NCI-H510A (cell line): ENCODE results near the gene WASHC2A.
"Not testable (repeated sequence)": the region's sequence is repeated elsewhere in the genome, so short reads cannot be mapped to it uniquely, and the experiment has no call there.

Experiments
- DNase-seq: peaks from one replicate; lab custom pipeline; 2025; lab: John Stamatoyannopoulos, UW

The WASHC2A gene

DNA sequence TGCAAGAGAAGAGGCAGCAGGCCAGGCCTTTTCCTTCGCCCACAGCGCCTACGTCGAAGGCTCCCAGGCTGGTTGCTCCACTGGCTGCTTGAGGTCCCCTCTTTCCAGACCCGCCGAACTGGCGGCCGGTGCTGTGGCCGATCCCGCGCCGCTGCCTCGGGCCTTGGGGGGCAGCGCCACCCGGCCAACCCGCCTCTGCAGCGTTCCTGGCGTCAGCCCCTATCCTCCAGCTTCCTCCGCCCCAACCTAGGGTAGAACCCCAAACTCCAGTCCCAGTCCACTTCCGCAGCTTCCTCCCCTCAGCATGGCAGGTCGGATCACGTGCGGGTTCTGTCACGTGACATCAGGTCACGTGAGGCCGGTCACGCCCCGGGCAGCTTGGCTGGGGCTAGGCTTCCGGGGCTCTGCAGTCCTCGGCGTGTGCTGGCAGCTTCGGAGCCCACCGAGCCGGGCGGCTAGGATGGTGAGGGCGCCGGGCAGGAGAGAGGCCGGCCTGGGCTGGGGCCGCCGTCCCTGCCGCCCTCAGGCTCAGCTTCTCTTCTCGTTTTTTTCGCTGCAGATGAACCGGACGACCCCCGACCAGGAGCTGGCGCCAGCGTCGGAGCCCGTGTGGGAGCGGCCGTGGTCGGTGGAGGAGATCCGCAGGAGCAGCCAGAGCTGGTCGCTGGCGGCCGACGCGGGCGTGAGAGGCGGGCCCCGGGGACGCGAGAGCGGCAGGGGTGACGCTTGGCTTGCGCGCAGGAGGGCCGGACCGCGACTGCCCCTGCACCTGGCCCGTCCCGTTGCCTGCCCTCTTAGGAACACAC, at the start of gene WASHC2A:
Gene WASHC2A, plus strand, starts transcription at position 409 of the 806 bp plus-strand sequence. Its CDS starts 52 bp downstream, at position 461.
- peak; percentile 25 for DNase-seq

DNA sequence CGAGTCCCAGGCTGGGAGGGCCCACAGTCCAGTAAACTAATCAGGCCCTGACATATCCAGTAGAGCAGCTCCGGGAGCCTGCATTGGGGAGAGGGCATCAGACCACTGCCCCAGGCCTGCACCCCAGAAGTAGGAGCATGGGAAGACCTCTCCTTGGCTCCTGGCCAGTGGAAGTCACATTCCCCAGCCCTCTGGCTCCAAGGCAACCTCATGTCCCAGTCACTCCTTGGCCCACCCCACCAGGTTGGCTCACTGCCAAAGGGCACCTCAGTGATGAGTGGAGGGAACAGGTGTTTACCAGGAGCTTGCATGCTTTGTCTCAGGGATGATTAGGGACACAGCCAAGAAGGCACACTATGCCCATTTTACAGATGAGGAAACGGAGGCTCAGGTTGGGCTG, 48.5 kb upstream of the WASHC2A start:
- DNase-seq, result not testable (repeated sequence)

DNA sequence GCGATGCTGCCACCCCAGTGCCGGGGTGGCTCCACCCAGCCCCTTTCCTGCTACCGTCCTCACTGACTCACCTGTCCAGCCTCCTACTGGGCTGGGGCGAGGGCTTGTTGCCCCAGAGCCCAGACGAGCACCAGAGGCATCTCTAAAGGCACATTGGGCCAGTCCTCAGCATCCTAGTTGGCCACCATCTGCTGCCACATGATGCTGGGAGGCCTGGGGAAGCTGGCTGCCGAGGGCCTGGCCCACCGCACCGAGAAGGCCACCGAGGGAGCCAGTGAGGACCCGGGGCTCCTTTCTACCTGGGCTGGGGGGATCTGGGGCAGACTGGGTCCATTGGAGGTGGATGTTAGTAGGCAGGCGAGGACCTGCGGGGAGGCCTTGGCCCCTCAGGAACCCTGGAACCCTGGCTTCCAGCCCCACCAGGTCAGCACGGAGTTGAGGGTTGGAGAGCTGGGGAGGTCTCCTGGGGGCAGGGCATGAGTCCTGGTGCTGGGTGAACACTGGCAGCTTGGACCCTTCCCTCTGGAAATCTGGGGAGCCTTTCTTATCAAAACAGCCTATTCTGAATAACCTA, 47.2 kb upstream of the WASHC2A start:
- DNase-seq, result not testable (repeated sequence)

GRCh38 chr10:50021646-50022045, 46.1 kb upstream of the WASHC2A start:
- DNase-seq, result no peak

DNA sequence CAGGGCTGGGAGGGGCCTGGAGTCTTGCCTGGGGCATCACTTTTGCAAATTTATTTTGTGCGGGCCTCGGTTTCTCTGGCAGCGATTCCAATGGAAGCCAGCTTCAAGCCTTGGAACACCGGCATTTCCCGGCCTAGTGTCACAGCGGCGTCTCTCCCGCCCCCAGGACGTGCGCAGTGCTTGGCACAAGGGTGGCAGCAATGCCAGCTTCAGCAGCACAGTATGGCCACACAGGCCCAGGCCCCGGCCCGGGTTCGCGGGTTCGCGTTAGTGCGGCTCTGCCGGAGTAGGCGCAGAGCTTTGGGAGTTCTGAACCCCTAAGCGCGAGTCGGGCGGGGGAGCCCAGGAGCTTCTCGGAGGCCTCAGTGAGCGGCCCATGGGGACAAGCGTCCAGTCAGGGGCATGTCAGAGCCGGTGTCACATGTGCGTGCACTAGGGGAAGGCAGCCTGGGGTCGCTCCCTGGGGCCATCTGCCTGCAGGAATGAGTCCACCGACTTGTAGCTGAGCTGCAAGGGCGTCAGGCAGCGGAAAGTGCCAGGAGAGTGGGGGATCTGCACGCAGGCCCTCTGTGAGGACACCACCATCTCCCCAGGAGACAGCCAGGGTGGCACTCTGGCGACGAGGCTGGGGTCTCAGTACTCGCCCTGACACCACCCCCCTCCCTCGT, 42.9 kb upstream of the WASHC2A start:
- not testable (repeated sequence) for DNase-seq

GRCh38 chr10:50025627-50026026, 42.1 kb upstream of the WASHC2A start:
- DNase-seq, result no peak

- DNase-seq, result no peak
Measured at GRCh38 chr10:50027195-50027594, 40.6 kb upstream of the WASHC2A start.

- DNase-seq, result no peak
Measured at GRCh38 chr10:50033481-50033880, 34.3 kb upstream of the WASHC2A start.

DNA sequence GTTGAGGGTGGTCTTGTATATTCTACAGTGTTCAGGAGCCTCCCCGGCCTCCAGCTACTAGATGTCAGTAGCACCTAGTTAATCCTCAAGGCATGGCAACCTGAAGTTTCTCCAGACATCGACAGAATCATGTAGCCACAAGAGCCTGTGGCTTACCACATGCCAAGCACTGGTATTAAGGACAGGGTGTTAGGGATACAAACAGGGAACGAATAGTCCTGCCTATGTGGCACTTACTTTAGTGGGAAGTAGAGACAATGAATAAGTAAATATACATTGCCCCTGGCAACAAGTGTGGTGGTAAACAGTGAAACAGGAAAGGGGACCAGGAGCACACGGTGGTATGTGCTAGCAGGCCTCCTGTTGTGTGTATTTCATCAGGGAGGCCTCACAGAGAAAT, 32.4 kb upstream of the WASHC2A start:
- not testable (repeated sequence) for DNase-seq

DNA sequence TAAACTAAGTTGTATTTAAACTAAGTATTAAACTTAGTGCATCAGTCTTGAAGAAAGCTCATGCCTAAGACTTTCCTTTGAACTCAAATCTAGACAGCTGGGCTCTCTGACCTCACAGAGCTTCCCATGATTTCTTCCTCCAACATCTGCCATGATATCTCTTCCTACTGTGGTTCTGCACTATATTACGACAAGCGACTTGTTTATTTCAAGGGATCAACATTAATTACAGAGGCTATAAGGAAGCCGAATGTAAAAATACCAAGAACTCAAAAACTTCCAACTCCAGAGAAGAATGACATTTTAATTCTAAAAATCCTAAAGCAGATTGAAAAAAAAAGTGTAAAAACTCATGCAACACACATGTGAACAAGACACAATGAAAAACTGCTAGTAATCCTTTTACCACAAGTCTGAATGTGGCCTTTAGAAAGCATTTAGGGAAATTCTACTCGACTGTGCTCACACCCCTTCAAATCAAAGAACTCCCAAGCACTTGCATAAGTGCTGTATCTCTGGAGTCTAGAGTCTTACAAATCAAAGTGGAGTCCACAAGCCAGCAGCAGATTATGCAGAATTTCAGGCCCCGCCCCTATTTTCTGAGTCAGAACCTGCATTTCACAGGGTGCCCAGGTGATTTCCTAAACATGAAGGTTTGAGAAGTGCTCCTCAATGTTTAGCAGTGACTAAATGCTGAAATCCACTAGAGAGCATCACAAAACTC, 22.7 kb upstream of the WASHC2A start:
- DNase-seq, result no peak

DNA sequence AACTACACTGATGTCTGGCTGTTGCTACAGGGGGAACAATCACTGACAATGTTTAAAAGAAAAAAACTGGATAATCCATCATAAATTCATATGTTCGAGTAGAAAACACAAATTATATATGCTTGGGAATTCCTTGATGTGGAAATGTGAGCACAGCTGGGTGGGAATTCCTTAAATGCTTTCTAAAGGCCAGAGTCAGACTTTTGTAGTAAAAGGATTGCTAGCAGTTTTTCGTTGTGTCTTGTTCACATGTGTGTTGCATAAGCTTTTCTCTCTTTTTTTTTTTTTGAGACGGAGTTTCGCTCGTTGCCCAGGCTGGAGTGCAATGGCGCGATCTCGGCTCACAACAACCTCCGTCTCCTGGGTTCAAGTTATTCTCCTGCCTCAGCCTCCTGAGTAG, 21.3 kb upstream of the WASHC2A start:
- DNase-seq, result not testable (repeated sequence)

DNA sequence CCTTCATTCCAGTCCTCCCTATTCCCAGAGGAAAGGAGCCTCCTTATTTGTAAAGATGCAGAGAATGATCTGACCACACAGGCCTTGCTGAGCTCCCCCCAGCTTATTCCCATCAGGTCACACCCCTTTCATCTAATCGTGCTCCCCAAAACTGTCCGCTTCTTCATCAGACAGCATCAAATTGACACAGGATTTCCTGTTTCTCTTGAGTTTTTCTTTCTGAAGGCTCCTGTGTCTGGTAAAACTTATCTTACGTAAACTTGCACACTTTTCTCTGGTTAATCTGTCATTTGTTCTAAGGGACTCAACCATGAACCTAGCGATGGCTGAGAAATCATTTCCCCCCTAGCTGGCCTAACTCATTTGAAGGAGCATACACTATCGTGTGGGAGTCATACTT, 20.2 kb upstream of the WASHC2A start:
- not testable (repeated sequence) for DNase-seq

DNA sequence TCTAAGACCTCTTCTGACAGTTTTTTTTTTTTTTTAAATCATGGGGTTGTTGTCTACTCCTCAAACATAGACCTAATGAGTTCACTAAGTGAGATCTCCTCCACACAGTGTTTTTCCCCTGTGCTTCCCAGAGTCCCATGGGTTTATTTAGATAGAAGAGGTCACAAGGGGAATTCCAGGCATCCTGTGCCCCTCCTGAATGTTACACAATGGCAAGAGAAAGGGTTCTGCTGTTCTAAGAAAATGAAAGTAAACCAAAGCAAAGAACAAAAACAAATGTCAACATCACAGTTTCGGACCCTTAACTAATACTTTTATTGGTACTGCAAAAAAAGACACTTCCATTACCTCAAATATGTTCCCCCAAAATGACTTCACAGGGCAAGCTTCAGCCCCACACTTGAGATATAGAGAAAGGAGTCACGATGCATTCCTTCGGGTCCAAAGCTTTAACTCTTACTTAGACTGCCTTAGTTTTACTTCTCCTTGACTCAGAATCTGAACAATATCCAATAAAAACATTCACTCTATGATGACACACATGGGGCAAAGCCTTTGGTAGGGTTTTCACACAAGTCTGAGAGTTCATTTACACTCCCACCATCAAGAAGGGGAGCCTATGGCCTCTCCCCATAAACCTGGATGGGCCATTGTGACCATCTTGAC, 15.6 kb upstream of the WASHC2A start:
- not testable (repeated sequence) for DNase-seq

- not testable (repeated sequence) for DNase-seq
Measured at GRCh38 chr10:50052778-50053376, 14.9 kb upstream of the WASHC2A start.

DNA sequence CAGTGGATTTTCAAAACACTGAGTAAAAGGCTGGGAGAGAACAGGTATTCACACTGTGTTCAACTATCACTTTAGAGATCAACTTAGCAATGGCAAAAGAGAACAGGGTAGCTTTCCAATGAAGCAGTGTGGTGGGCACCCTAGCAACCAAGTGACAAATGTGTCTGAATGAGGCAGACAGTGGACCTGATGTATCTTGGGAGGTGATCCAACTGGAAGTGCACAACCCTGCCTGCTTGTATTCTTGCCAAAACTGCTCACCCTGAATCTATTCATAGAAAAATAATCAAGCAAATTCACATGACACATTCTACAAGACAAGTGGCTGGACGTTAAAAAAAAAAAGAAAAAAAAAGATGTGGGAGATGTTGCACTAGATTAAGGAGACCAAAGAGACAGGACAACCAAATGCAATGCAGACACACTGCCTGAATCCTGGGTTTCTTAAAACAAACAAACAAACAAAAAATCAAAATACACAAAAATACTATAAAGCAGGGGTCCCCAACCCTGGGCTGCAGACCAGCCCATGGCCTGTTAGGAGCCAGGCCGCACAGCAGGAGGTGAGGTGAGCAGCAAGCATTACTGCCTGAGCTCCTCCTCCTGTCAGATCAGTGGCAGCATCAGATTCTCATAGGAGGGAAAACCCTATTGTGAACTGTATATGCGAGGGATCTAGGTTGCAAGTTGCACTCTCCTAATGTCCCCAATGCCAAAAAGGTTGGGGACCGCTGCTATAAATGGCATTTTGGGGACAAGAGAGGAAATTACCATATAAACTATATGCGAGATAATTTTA, 12.1 kb upstream of the WASHC2A start:
- not testable (repeated sequence) for DNase-seq

DNA sequence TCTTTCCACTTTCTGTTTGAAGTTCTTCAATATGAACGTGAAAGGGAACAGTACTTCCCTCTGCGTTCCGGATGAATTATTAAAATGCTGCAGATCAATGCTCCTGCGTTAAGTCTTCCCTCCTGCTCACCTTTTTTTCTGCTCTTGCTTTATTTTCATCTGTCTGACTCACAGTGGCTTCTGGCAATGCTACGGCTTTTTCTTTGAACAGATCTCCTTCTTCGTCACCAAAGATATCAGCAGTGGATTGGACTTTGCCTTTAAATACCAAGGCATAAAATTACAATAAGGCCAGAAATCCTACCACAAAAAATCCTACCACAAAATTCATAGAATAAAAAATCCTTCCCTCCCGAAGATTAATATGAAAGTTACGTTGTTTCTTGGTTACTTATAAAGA, 11.1 kb upstream of the WASHC2A start:
- not testable (repeated sequence) for DNase-seq

DNA sequence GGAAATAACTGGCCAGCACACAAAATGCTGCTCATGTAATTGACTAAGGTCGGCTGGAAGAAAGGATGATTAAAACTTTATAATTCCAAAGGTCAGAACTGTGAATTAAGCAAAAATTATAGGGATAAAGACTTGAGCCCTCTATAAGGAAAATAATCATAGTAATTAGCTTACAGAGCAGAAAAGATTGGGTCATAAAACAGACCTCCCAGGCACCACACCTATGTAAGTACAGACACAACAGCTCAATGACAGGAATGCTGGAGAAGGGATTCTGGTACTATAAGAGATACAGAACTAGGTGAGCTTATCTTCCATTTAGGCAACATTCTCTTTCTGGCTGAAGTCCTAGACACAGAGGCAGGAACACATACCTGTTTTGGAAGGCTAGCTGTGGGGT, 9.0 kb upstream of the WASHC2A start:
- DNase-seq, result not testable (repeated sequence)

- not testable (repeated sequence) for DNase-seq
Measured at GRCh38 chr10:50059946-50060345, 7.8 kb upstream of the WASHC2A start.

DNA sequence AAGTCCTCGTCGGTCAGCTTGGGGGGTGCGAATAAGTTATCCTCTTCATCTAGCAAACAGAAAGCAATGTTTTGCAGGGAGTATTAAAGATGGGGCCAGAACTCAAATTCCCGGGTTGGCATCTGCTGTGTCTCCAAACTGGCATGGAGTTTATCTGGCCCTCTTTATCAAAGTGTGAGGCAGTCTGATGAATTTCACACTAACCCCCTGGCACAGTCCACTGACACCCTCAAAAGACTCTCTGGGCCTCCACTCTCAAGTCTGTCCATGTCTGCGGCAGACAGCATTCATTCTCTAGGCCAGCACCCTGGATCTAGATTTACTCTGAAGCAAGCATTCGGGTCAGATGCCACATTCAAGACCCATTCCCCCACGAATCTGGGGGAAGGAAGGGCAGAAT, 6.2 kb upstream of the WASHC2A start:
- DNase-seq, result not testable (repeated sequence)

GRCh38 chr10:50063100-50063499, 4.7 kb upstream of the WASHC2A start:
- DNase-seq, result no peak

GRCh38 chr10:50068352-50068659, 552 bp downstream of the WASHC2A start:
- not testable (repeated sequence) for DNase-seq
